ENCODE measurements around the gene PTH2. TPM values are rescaled to one million over a fixed set of nuclear protein-coding genes. Genes with fewer than 3 reads are reported as not detected.

PTH2 gene
- total and polyA plus RNA-seq, 2 donors (not counting 3 experiments of a cell fraction or from before 2014, with no cell fraction given): not detected

DNA sequence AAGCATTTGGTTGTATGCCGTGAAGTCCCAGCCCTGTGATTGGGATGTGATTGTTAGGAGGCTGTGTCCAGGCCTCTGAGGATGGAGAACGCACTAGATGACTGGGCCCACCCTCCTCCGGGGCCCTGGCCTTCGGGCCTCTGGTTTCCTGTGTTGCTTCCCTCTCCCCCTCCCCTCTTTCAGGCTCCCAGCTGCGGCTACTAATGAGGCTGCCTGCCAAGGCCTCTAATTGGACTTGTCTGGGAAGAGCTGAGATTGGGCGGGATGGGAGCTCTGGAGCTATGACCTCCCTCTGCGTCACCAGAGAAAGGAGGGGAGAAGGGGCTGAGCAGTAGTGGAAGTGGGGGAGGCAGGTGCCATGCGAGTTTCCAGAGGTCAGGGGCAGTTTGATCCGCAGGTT is 9.9 kb downstream of the PTH2 start:
- FAIRE-seq (no peak), DNase-seq (ENCODE audit: low read depth, low spot score) (no peak)
- no peak overlapping the region for H3K9ac ChIP-seq (replicated peaks; ENCODE audit: extremely low read depth, insufficient read depth, low read length)
- no peak overlapping the region for H3K4me2 ChIP-seq (ENCODE audit: insufficient read depth, low read length)
- H3K36me3 ChIP-seq (ENCODE audit: control insufficient read depth in 2 of 2, extremely low read depth in 1 of 2, insufficient read depth in 2 of 2, low read length in 2 of 2): no peaks in the 10 kb centered on the region
- TF ChIP-seq POLR2AphosphoS5 (IDR thresholded peaks at IDR 0.05; ENCODE audit: insufficient read depth, low read depth, low read length) (no peak), FOS (IDR thresholded peaks at IDR 0.05; ENCODE audit: borderline replicate concordance, insufficient read depth, low read length) (no peak), EZH2 (IDR thresholded peaks at IDR 0.05; ENCODE audit: borderline replicate concordance, low read depth, low read length, severe bottlenecking) (no peak), JUN (IDR thresholded peaks at IDR 0.05; ENCODE audit: borderline replicate concordance, insufficient read depth, insufficient read length, low read depth) (no peak), MYC (IDR thresholded peaks at IDR 0.05; ENCODE audit: low read depth, low read length) (no peak), POLR2A (IDR thresholded peaks at IDR 0.05; ENCODE audit: low read depth, low read length) (no peak), GATA2 (IDR thresholded peaks at IDR 0.05; ENCODE audit: insufficient read depth, insufficient read length, low read depth, low read length) (no peak), MAX (IDR thresholded peaks at IDR 0.05; ENCODE audit: insufficient read depth, insufficient read length) (no peak)
- TF ChIP-seq, protein P1, sequence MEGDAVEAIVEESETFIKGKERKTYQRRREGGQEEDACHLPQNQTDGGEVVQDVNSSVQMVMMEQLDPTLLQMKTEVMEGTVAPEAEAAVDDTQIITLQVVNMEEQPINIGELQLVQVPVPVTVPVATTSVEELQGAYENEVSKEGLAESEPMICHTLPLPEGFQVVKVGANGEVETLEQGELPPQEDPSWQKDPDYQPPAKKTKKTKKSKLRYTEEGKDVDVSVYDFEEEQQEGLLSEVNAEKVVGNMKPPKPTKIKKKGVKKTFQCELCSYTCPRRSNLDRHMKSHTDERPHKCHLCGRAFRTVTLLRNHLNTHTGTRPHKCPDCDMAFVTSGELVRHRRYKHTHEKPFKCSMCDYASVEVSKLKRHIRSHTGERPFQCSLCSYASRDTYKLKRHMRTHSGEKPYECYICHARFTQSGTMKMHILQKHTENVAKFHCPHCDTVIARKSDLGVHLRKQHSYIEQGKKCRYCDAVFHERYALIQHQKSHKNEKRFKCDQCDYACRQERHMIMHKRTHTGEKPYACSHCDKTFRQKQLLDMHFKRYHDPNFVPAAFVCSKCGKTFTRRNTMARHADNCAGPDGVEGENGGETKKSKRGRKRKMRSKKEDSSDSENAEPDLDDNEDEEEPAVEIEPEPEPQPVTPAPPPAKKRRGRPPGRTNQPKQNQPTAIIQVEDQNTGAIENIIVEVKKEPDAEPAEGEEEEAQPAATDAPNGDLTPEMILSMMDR (IDR thresholded peaks at IDR 0.05; ENCODE audit: extremely low read depth in 1 of 2, insufficient read depth in 1 of 2, low read depth in 1 of 2, low read length in 2 of 2): no peak
- no peak overlapping the region for H2AFZ ChIP-seq (ENCODE audit: low read depth, low read length)
- no peaks in the 10 kb centered on the region for H3K9me3 ChIP-seq (replicated peaks; ENCODE audit: control insufficient read depth, insufficient read depth, low read length)
- no TSS peak for BruUV-seq (replicated peaks)
- H3K4me1 ChIP-seq (ENCODE audit: control insufficient read depth, extremely low read depth, insufficient read depth, low read length): no peaks in the 10 kb centered on the region
- peaks cover 5 to 9% of the 10 kb centered on the region in 2 experiments for H3K27me3 ChIP-seq (ENCODE audit: control insufficient read depth in 2 of 2, insufficient read depth in 2 of 2, low read length in 2 of 2)
- H3K27ac ChIP-seq (ENCODE audit: insufficient read depth, low read depth, low read length): no peak overlapping the region
- no peaks in the 10 kb centered on the region for H4K20me1 ChIP-seq (replicated peaks; ENCODE audit: control insufficient read depth, extremely low read depth, insufficient read depth, low read length)
- CTCF ChIA-PET: interaction anchor here (0.8 kb wide), 1 partner anchor 22 kb away, joined by 3 read pairs; no protein-coding TSS in a partner anchor
- intact Hi-C loops (cut with micrococcal nuclease) (no loop called here), dilution Hi-C loops (cut with MboI; ENCODE audit: extremely low pct_ligation_motif_present, low sequenced_read_pairs) (no loop called here)
- POLR2A ChIA-PET: no interaction called here
- no peaks in the 10 kb centered on the region for H3K9me1 ChIP-seq (replicated peaks; ENCODE audit: control insufficient read depth, extremely low read depth, insufficient read depth, low read length)
- H3K79me2 ChIP-seq (ENCODE audit: control insufficient read depth, insufficient read depth, low read length): no peaks in the 10 kb centered on the region
- no peak overlapping the region for H3K4me3 ChIP-seq (replicated peaks in 1 of 3; ENCODE audit: insufficient read depth in 1 of 3, low read depth in 1 of 3, low read length in 3 of 3)
